GM19099 (cell line): ENCODE results near the gene ERFL.

Experiments
- POLR2A ChIP-seq: IDR thresholded peaks from 3 replicates; pipeline ENCODE4 v1.6.1; 2011; ENCODE audit warnings: low read depth; ENCODE audit not compliant: insufficient read length; ENCODE audit errors: extremely low read depth

Gene ERFL

GRCh38 chr19:41872775-41873647 lies 55.2 kb downstream of the ERFL start:
- TF ChIP-seq POLR2A, result peak; percentile 45

GRCh38 chr19:41872384-41872774 lies 55.9 kb downstream of the ERFL start:
- TF ChIP-seq POLR2A, result no peak

GRCh38 chr19:41871573-41872383 lies 56.5 kb downstream of the ERFL start:
- peak; percentile 45 for TF ChIP-seq POLR2A

- no peak for TF ChIP-seq POLR2A
These were observed 57.8 kb downstream of the ERFL start for GRCh38 chr19:41870401-41870873.

- no peak for TF ChIP-seq POLR2A
These were observed 58.8 kb downstream of the ERFL start for GRCh38 chr19:41869374-41869955.

- TF ChIP-seq POLR2A, result no peak
These were observed 59.3 kb downstream of the ERFL start for GRCh38 chr19:41868989-41869300.

- TF ChIP-seq POLR2A, result peak; percentile 27
These were observed 59.9 kb downstream of the ERFL start for GRCh38 chr19:41868120-41868988.

GRCh38 chr19:41866284-41866683 lies 62.0 kb downstream of the ERFL start:
- TF ChIP-seq POLR2A, result no peak

GRCh38 chr19:41864374-41864773 lies 63.9 kb downstream of the ERFL start:
- no peak for TF ChIP-seq POLR2A

- TF ChIP-seq POLR2A, result no peak
These were observed 64.9 kb downstream of the ERFL start for GRCh38 chr19:41863209-41863931.

- peak; percentile 3 for TF ChIP-seq POLR2A
These were observed 65.7 kb downstream of the ERFL start for GRCh38 chr19:41862445-41862986.

GRCh38 chr19:41861846-41862245 lies 66.4 kb downstream of the ERFL start:
- no peak for TF ChIP-seq POLR2A

- no peak for TF ChIP-seq POLR2A
These were observed 67.0 kb downstream of the ERFL start for GRCh38 chr19:41861116-41861768.
